ENCODE measurements around the gene ZC3H13. TPM values are rescaled to one million over a fixed set of nuclear protein-coding genes. Genes with fewer than 3 reads are reported as not detected.

The ZC3H13 gene
- total and polyA plus RNA-seq, 2 of the 4 experiments (the other 2 are of a cell fraction), result 7.7 to 10.8 TPM

DNA sequence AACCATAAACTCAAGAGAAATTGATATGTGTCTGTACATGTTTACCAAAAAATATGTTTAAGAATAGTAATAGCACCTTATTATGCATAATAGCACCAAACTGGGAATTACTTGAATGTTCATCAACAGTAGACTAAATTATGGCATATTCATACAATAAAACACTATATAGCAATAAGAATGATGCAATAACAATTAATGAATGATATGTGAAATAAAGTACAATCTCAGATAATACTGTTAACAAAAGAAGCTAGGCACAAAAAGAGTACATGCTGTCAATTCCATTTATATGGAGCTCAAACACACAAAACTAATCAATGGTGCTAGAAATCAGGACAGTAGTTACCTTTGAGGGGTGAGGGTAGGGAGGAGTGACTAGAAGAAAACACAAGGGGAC, 36.3 kb downstream of the ZC3H13 start:
- H3K4me3 ChIP-seq (ENCODE audit: insufficient read depth, low read depth, low read length), result no peak overlapping the region
- intact Hi-C loops (cut with micrococcal nuclease) (loop anchor here (5.0 kb wide), 1 partner anchor 39 kb away; no protein-coding TSS in a partner anchor), in situ Hi-C loops (cut with MboI; ENCODE audit: low sequenced_read_pairs) (no loop called here), dilution Hi-C loops (cut with HindIII; ENCODE audit: low sequenced_read_pairs, unreplicated experiment) (no loop called here)
- POLR2A ChIA-PET (ENCODE audit: unreplicated experiment), result no interaction called here
- no peaks in the 10 kb centered on the region for H3K9me3 ChIP-seq (ENCODE audit: control insufficient read depth, insufficient read depth, low read length)
- ATAC-seq (ENCODE audit: low read depth) (no peak), DNase-seq (no peak)
- H3K4me2 ChIP-seq (ENCODE audit: low read depth, low read length), result no peak overlapping the region
- no peaks in the 10 kb centered on the region for H4K20me1 ChIP-seq (ENCODE audit: insufficient read depth, low read length)
- H3K36me3 ChIP-seq (ENCODE audit: control insufficient read depth, insufficient read depth, low read length), result peaks cover 10% of the 10 kb centered on the region
- no peak overlapping the region for H3K9ac ChIP-seq (ENCODE audit: low read depth, low read length)
- H3K27me3 ChIP-seq (ENCODE audit: control insufficient read depth, insufficient read depth, low read length), result no peaks in the 10 kb centered on the region
- H3K79me1 ChIP-seq (ENCODE audit: low read depth in 1 of 2, low read length in 2 of 2), result peaks cover 0 to 6% of the 10 kb centered on the region in 2 experiments; a peak in 1 of 4 replicates
- no peak overlapping the region for H4K5ac ChIP-seq (ENCODE audit: low read depth, low read length)
- no peak overlapping the region for H3K56ac ChIP-seq (ENCODE audit: extremely low read depth, insufficient read depth, low read length)
- H3K4me1 ChIP-seq (ENCODE audit: control insufficient read depth, insufficient read depth, low read length), result no peaks in the 10 kb centered on the region
- H2BK20ac ChIP-seq (ENCODE audit: low read depth, low read length), result no peak overlapping the region
- no TSS peak for BruUV-seq (replicated peaks)
- peaks cover 2% of the 10 kb centered on the region; the same call in 1 of the 2 replicates for H3K9me1 ChIP-seq (ENCODE audit: insufficient read depth, low read length)
- H2BK5ac ChIP-seq (ENCODE audit: low read depth, low read length, poor library complexity, severe bottlenecking), result no peak overlapping the region
- H2AK5ac ChIP-seq (ENCODE audit: low read depth, low read length), result no peak overlapping the region
- no peak overlapping the region for H3K27ac ChIP-seq (ENCODE audit: insufficient read depth, low read length)
- no peak overlapping the region for H3K18ac ChIP-seq (ENCODE audit: low read depth, low read length)
- H2BK15ac ChIP-seq (ENCODE audit: low read depth, low read length), result no peak overlapping the region
- no peak overlapping the region for H4K8ac ChIP-seq (ENCODE audit: low read depth in 2 of 2, low read length in 2 of 2)
- H3K14ac ChIP-seq (replicated peaks; ENCODE audit: low read depth, low read length), result no peak overlapping the region
- H3K23ac ChIP-seq (ENCODE audit: low read depth, low read length), result no peak overlapping the region
- CTCF ChIA-PET, result interaction anchor here (0.6 kb wide), 1 partner anchor 165 kb away, joined by 3 read pairs; no protein-coding TSS in a partner anchor
- no peak overlapping the region for H4K91ac ChIP-seq (ENCODE audit: insufficient read depth, low read depth, low read length)
- H2AK9ac ChIP-seq (replicated peaks; ENCODE audit: low read depth, low read length, poor library complexity), result no peak overlapping the region
- H2AFZ ChIP-seq (replicated peaks; ENCODE audit: low read length, poor library complexity), result no peak overlapping the region
- H2BK120ac ChIP-seq (ENCODE audit: low read depth, low read length), result no peak overlapping the region
- no peak for TF ChIP-seq RFX5 (IDR thresholded peaks at IDR 0.05; ENCODE audit: low read depth, low read length)
- no peak for TF ChIP-seq POLR2A (IDR thresholded peaks at IDR 0.05; ENCODE audit: low read depth, low read length)
- TF ChIP-seq CEBPB (IDR thresholded peaks at IDR 0.05; ENCODE audit: low read depth, low read length), result peak; percentile 41; the same call in 1 of the 2 replicates
- TF ChIP-seq, protein P1, sequence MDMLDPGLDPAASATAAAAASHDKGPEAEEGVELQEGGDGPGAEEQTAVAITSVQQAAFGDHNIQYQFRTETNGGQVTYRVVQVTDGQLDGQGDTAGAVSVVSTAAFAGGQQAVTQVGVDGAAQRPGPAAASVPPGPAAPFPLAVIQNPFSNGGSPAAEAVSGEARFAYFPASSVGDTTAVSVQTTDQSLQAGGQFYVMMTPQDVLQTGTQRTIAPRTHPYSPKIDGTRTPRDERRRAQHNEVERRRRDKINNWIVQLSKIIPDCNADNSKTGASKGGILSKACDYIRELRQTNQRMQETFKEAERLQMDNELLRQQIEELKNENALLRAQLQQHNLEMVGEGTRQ (IDR thresholded peaks at IDR 0.05; ENCODE audit: low read depth, low read length), result no peak
- TF ChIP-seq, protein P2, sequence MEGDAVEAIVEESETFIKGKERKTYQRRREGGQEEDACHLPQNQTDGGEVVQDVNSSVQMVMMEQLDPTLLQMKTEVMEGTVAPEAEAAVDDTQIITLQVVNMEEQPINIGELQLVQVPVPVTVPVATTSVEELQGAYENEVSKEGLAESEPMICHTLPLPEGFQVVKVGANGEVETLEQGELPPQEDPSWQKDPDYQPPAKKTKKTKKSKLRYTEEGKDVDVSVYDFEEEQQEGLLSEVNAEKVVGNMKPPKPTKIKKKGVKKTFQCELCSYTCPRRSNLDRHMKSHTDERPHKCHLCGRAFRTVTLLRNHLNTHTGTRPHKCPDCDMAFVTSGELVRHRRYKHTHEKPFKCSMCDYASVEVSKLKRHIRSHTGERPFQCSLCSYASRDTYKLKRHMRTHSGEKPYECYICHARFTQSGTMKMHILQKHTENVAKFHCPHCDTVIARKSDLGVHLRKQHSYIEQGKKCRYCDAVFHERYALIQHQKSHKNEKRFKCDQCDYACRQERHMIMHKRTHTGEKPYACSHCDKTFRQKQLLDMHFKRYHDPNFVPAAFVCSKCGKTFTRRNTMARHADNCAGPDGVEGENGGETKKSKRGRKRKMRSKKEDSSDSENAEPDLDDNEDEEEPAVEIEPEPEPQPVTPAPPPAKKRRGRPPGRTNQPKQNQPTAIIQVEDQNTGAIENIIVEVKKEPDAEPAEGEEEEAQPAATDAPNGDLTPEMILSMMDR (conservative IDR thresholded peaks at IDR 0.05; ENCODE audit: low read depth, low read length), result no peak
- TF ChIP-seq MAFK (IDR thresholded peaks at IDR 0.05; ENCODE audit: low read depth, low read length), result no peak
- TF ChIP-seq RCOR1 (IDR thresholded peaks at IDR 0.05; ENCODE audit: insufficient replicate concordance, low read length), result no peak
- no peak for TF ChIP-seq FOS (IDR thresholded peaks at IDR 0.05; ENCODE audit: low read depth, low read length)
- TF ChIP-seq RAD21 (IDR thresholded peaks at IDR 0.05; ENCODE audit: low read length), result no peak
- H3K4ac ChIP-seq (ENCODE audit: low read depth, low read length), result no peak overlapping the region

Data from IMR-90 (cell line).